Astrocyte (in vitro differentiated cells and primary cell): Measurements from ENCODE around the gene BIRC7.

ENCODE experiments used
- EZH2 ChIP-seq: IDR thresholded peaks from 2 replicates; pipeline ENCODE4 v1.6.1; 2012; ENCODE audit warnings: mild to moderate bottlenecking, low read length, inconsistent platforms; ENCODE audit not compliant: insufficient read depth
- TF ChIP-seq, protein P1 (sequence below): IDR thresholded peaks from 2 replicates; pipeline ENCODE4 v1.5.1; 2011; ENCODE audit warnings: low read depth, mild to moderate bottlenecking, inconsistent platforms, low read length, moderate library complexity; ENCODE audit not compliant: insufficient read depth

DNA sequence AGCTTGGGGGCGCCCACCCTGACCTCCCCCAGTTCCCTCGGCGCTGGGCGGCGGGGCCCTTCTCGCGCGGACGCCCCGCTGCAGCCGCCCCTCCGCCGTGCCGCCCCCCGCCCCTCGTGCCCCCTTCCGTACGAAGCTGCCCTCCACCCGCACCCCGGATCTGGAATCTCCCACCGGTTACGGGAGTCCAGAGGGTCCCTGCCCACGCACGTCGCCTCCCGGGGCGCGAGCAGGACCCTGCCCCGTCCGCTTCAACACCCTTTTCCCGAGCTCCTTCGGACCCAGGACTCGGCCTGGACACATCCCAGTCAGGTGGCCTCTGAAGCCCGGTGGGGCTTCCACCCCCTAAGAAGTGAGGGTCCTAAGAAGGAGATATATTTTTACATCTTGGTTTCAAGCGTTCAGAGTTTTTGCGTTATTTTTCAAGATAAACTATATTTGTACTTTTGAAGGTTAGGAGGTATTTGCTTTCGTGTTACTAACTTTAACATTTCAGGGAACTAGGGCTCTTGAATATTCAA lies 37.4 kb downstream of the BIRC7 start:
- TF ChIP-seq, protein P1, sequence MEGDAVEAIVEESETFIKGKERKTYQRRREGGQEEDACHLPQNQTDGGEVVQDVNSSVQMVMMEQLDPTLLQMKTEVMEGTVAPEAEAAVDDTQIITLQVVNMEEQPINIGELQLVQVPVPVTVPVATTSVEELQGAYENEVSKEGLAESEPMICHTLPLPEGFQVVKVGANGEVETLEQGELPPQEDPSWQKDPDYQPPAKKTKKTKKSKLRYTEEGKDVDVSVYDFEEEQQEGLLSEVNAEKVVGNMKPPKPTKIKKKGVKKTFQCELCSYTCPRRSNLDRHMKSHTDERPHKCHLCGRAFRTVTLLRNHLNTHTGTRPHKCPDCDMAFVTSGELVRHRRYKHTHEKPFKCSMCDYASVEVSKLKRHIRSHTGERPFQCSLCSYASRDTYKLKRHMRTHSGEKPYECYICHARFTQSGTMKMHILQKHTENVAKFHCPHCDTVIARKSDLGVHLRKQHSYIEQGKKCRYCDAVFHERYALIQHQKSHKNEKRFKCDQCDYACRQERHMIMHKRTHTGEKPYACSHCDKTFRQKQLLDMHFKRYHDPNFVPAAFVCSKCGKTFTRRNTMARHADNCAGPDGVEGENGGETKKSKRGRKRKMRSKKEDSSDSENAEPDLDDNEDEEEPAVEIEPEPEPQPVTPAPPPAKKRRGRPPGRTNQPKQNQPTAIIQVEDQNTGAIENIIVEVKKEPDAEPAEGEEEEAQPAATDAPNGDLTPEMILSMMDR: no peak
- TF ChIP-seq EZH2: no peak
